ENCODE measurements around the gene PHAX. TPM values are rescaled to one million over a fixed set of nuclear protein-coding genes. Genes with fewer than 3 reads are reported as not detected.

The PHAX gene
- polyA plus RNA-seq, 1 donor (not counting 4 experiments of a cell fraction or from before 2014, with no cell fraction given), result 63.0 TPM

- TF ChIP-seq CTCF (optimal IDR thresholded peaks at IDR 0.05 in 1 of 3, IDR thresholded peaks at IDR 0.05 in 1 of 3, conservative IDR thresholded peaks at IDR 0.05 in 1 of 3; ENCODE audit: extremely low read depth in 1 of 3, insufficient read depth in 2 of 3, low read length in 3 of 3) (peak; percentile 40 to 66 (median 51)), EZH2 (IDR thresholded peaks at IDR 0.05; ENCODE audit: low read length) (no peak)
- H3K9ac ChIP-seq (ENCODE audit: control insufficient read depth, extremely low read depth, insufficient read depth, low read length), result peak within 1 kb of the TSS; percentile 80
- FAIRE-seq, result peak; percentile 43
- H4K20me1 ChIP-seq (ENCODE audit: control insufficient read depth, extremely low read depth, insufficient read depth, low read length), result no peaks in the 10 kb centered on the region
- H3K27ac ChIP-seq (ENCODE audit: control insufficient read depth, insufficient read depth, low read length), result peak within 1 kb of the TSS; percentile 88
- H3K79me2 ChIP-seq (ENCODE audit: control insufficient read depth, insufficient read depth, low read length), result peaks cover 25% of the 10 kb centered on the region
- H3K9me3 ChIP-seq (ENCODE audit: control insufficient read depth, low read depth, low read length), result no peaks in the 10 kb centered on the region
- peak within 1 kb of the TSS; percentile 54 to 87 (median 85) for H3K4me3 ChIP-seq (ENCODE audit: control insufficient read depth in 2 of 3, extremely low read depth in 1 of 3, insufficient read depth in 2 of 3, low read depth in 1 of 3, low read length in 3 of 3)
- no peaks in the 10 kb centered on the region for H3K27me3 ChIP-seq (ENCODE audit: control insufficient read depth, extremely low read depth, insufficient read depth, low read length)
- H3K36me3 ChIP-seq (ENCODE audit: control insufficient read depth in 2 of 2, extremely low read depth in 1 of 2, insufficient read depth in 2 of 2, low read length in 2 of 2), result peaks cover 3 to 5% of the 10 kb centered on the region in 2 experiments
- peak within 1 kb of the TSS; percentile 96 for H3K4me2 ChIP-seq (ENCODE audit: control insufficient read depth, extremely low read depth, insufficient read depth, low read depth, low read length)
- DNase-seq (ENCODE audit: low read depth, low spot score), result peak; percentile 59
- peaks cover 30% of the 10 kb centered on the region for H3K4me1 ChIP-seq (ENCODE audit: control insufficient read depth, extremely low read depth, insufficient read depth, low read length)
- dilution Hi-C loops (cut with MboI; ENCODE audit: extremely low pct_ligation_motif_present, low sequenced_read_pairs), result no loop called here
- H2AFZ ChIP-seq (ENCODE audit: control insufficient read depth, low read length), result peak within 1 kb of the TSS; percentile 82
- H3K9me1 ChIP-seq (ENCODE audit: control insufficient read depth, extremely low read depth, insufficient read depth, low read length), result no peaks in the 10 kb centered on the region
Observed at GRCh38 chr5:126594748-126595485, 5.8 kb upstream of the PHAX start, which contains the start of gene ALDH7A1. Gene ALDH7A1 (minus strand): TSS chr5:126595219. CDS start chr5:126595198, 21 bp downstream.

DNA sequence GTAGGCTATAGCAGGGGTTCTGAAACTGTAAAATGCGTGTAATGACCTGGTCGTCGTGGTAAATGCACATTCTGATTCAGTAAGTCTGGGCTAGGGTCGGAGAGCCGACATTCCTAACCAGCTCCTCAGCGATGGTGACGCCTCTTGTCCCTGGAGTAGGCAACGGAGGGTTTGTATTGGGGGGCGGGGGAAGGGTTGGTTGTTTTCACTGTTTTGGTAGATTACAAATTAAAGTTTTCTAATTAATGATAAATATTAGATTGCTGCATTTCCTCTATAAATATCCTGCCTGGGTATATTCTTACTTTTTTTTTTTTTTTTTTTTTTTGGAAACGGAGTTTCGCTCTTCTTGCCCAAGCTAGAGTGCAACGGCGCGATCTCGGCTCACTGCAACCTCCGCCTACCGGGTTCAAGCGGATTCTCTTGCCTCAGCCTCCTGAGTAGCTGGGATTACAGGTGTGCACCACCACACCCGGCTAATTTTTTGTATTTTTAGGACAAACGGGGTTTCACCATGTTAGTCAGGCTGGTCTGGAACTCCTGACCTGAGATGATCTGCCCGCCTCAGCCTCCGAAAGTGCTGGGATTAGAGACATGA lies 5.2 kb upstream of the PHAX start:
- no peak for TF ChIP-seq EZH2 (IDR thresholded peaks at IDR 0.05; ENCODE audit: low read length)
- TF ChIP-seq CTCF (optimal IDR thresholded peaks at IDR 0.05 in 1 of 3, IDR thresholded peaks at IDR 0.05 in 1 of 3, conservative IDR thresholded peaks at IDR 0.05 in 1 of 3; ENCODE audit: extremely low read depth in 1 of 3, insufficient read depth in 2 of 3, low read length in 3 of 3), result no peak
- H4K20me1 ChIP-seq (ENCODE audit: control insufficient read depth, extremely low read depth, insufficient read depth, low read length), result no peaks in the 10 kb centered on the region
- no peaks in the 10 kb centered on the region for H3K9me1 ChIP-seq (ENCODE audit: control insufficient read depth, extremely low read depth, insufficient read depth, low read length)
- DNase-seq (ENCODE audit: low read depth, low spot score) (no peak), FAIRE-seq (peak; percentile 9)
- H3K4me3 ChIP-seq (ENCODE audit: control insufficient read depth in 2 of 3, extremely low read depth in 1 of 3, insufficient read depth in 2 of 3, low read depth in 1 of 3, low read length in 3 of 3), result peak overlapping the region; percentile 54 to 87 (median 85)
- H3K4me1 ChIP-seq (ENCODE audit: control insufficient read depth, extremely low read depth, insufficient read depth, low read length), result peaks cover 36% of the 10 kb centered on the region
- peaks cover 3 to 5% of the 10 kb centered on the region in 2 experiments for H3K36me3 ChIP-seq (ENCODE audit: control insufficient read depth in 2 of 2, extremely low read depth in 1 of 2, insufficient read depth in 2 of 2, low read length in 2 of 2)
- H3K27me3 ChIP-seq (ENCODE audit: control insufficient read depth, extremely low read depth, insufficient read depth, low read length), result no peaks in the 10 kb centered on the region
- H3K4me2 ChIP-seq (ENCODE audit: control insufficient read depth, extremely low read depth, insufficient read depth, low read depth, low read length), result peak overlapping the region; percentile 96
- peaks cover 23% of the 10 kb centered on the region for H3K79me2 ChIP-seq (ENCODE audit: control insufficient read depth, insufficient read depth, low read length)
- H3K9ac ChIP-seq (ENCODE audit: control insufficient read depth, extremely low read depth, insufficient read depth, low read length), result peak overlapping the region; percentile 80
- peak overlapping the region; percentile 67 for H2AFZ ChIP-seq (ENCODE audit: control insufficient read depth, low read length)
- H3K9me3 ChIP-seq (ENCODE audit: control insufficient read depth, low read depth, low read length), result no peaks in the 10 kb centered on the region
- dilution Hi-C loops (cut with MboI; ENCODE audit: extremely low pct_ligation_motif_present, low sequenced_read_pairs), result no loop called here
- H3K27ac ChIP-seq (ENCODE audit: control insufficient read depth, insufficient read depth, low read length), result peak overlapping the region; percentile 88
